ENCODE results near the gene HOXB3. TPM values are rescaled to one million over a fixed set of nuclear protein-coding genes. Genes with fewer than 3 reads are reported as not detected.
"Not testable (repeated sequence)": the region's sequence is repeated elsewhere in the genome, so short reads cannot be mapped to it uniquely, and the experiment has no call there.

Gene HOXB3
- total RNA-seq, 1 experiment from 2014 or later: not detected

DNA sequence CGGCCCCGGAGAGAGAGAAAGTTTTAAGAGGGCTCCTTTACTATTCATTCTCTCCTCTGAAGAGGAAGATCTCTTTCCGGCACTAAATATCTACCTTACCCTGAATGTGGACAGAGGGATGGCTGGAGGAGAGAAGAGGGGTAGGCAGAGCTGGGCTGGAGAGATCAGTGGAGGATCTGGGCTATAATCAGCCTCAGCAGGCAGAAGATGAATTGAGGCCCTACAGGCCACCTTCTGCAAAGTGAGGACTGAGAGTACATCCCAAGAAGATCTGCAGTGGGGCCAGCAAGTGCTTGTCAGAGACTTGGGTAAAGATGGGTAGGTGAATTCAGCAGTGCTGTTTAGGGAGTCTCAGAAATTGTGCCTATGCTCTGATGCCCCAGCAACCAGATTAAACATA is 52.7 kb downstream of the HOXB3 start:
- H4K8ac ChIP-seq (replicated peaks; ENCODE audit: insufficient read length, low read depth, low read length): no peak overlapping the region
- no peak overlapping the region for H3K4ac ChIP-seq (ENCODE audit: low read depth, low read length)
- Mint-ChIP-seq H3K27me3 (ENCODE audit: low read depth) (peaks cover 99% of the 10 kb centered on the region), H3K4me1 (peaks cover 5 to 16% of the 10 kb centered on the region in 2 experiments), H3K36me3 (ENCODE audit: insufficient read depth in 1 of 3, low read depth in 3 of 3) (no peaks in the 10 kb centered on the region; a peak in 1 of 7 replicates), H3K27ac (no peak overlapping the region), H3K9me3 (peaks cover 0 to 3% of the 10 kb centered on the region in 2 experiments; a peak in 2 of 5 replicates), H3K4me3 (no peak overlapping the region)
- no CpG with 5 or more reads among the region's 3 CpGs for WGBS (ENCODE audit: extremely low coverage, insufficient read length, low lambda C conversion rate)
- no peaks in the 10 kb centered on the region for H4K20me1 ChIP-seq (ENCODE audit: control insufficient read depth, insufficient read depth, insufficient read length)
- no peaks in the 10 kb centered on the region for H3K79me2 ChIP-seq (ENCODE audit: insufficient read depth, low read length)
- H3K9ac ChIP-seq (ENCODE audit: extremely low read depth, insufficient read length, low read length): no peak overlapping the region
- H2AK5ac ChIP-seq (ENCODE audit: insufficient read length, low read length): no peak overlapping the region
- peaks cover 33% of the 10 kb centered on the region for H3K27me3 ChIP-seq (ENCODE audit: insufficient read depth, low read length)
- no peaks in the 10 kb centered on the region for H3K79me1 ChIP-seq (ENCODE audit: insufficient read depth, low read depth, low read length, poor library complexity, severe bottlenecking)
- H3K9me3 ChIP-seq (ENCODE audit: control insufficient read depth, low read depth, low read length): no peaks in the 10 kb centered on the region
- no peak overlapping the region for H2BK120ac ChIP-seq (ENCODE audit: low read depth, low read length, poor library complexity, severe bottlenecking)
- no peak overlapping the region for H2BK20ac ChIP-seq (ENCODE audit: low read depth, low read length, poor library complexity, severe bottlenecking)
- DNase-seq: no peak
- H3K23me2 ChIP-seq (ENCODE audit: insufficient read length, low read depth, low read length, poor library complexity, severe bottlenecking): peaks cover 5% of the 10 kb centered on the region
- H2BK12ac ChIP-seq (ENCODE audit: insufficient read length, low read depth, low read length): no peak overlapping the region
- H3K27ac ChIP-seq (ENCODE audit: insufficient read length, low read depth, low read length): no peak overlapping the region
- H2BK15ac ChIP-seq (ENCODE audit: low read depth, low read length): no peak overlapping the region
- H3K18ac ChIP-seq (ENCODE audit: insufficient read length, low read depth, low read length): no peak overlapping the region
- H4K91ac ChIP-seq (ENCODE audit: insufficient read length, low read depth, low read length): no peak overlapping the region
- H4K5ac ChIP-seq (ENCODE audit: insufficient read length, low read depth, low read length): no peak overlapping the region
- H3K4me1 ChIP-seq (ENCODE audit: insufficient read depth, low read length): no peaks in the 10 kb centered on the region
- H3K4me2 ChIP-seq (ENCODE audit: insufficient read depth, insufficient read length, low read length): no peak overlapping the region
- H2AFZ ChIP-seq (ENCODE audit: low read length): no peak overlapping the region
- H3T11ph ChIP-seq (ENCODE audit: low read length): no peak overlapping the region
- TF ChIP-seq CTCF (conservative IDR thresholded peaks at IDR 0.05): no peak
- no peak overlapping the region for H2BK5ac ChIP-seq (ENCODE audit: insufficient read length, low read length)
- no peak overlapping the region for H3K23ac ChIP-seq (ENCODE audit: insufficient read length, low read depth, low read length)
- H3K14ac ChIP-seq (ENCODE audit: insufficient read depth, low read length): no peak overlapping the region
- no peak overlapping the region for H3K56ac ChIP-seq (ENCODE audit: insufficient read length, low read depth, low read length)

GRCh38 chr17:48535793-48536559 is 54.1 kb downstream of the HOXB3 start:
- not testable (repeated sequence) for H3K56ac ChIP-seq (ENCODE audit: insufficient read length, low read depth, low read length); H2AFZ ChIP-seq (ENCODE audit: low read length); H4K5ac ChIP-seq (ENCODE audit: insufficient read length, low read depth, low read length); H4K91ac ChIP-seq (ENCODE audit: insufficient read length, low read depth, low read length); H2AK5ac ChIP-seq (ENCODE audit: insufficient read length, low read length); H3K79me1 ChIP-seq (ENCODE audit: insufficient read depth, low read depth, low read length, poor library complexity, severe bottlenecking); H3K4me3 Mint-ChIP-seq; H3K23me2 ChIP-seq (ENCODE audit: insufficient read length, low read depth, low read length, poor library complexity, severe bottlenecking); H3K14ac ChIP-seq (ENCODE audit: insufficient read depth, low read length); H3K18ac ChIP-seq (ENCODE audit: insufficient read length, low read depth, low read length); DNase-seq; H2BK12ac ChIP-seq (ENCODE audit: insufficient read length, low read depth, low read length); H3K4ac ChIP-seq (ENCODE audit: low read depth, low read length); H3K27ac ChIP-seq (ENCODE audit: insufficient read length, low read depth, low read length); H2BK120ac ChIP-seq (ENCODE audit: low read depth, low read length, poor library complexity, severe bottlenecking); H3K79me2 ChIP-seq (ENCODE audit: insufficient read depth, low read length); H3K4me2 ChIP-seq (ENCODE audit: insufficient read depth, insufficient read length, low read length); H2BK5ac ChIP-seq (ENCODE audit: insufficient read length, low read length); H2BK15ac ChIP-seq (ENCODE audit: low read depth, low read length); H3K23ac ChIP-seq (ENCODE audit: insufficient read length, low read depth, low read length); H3K27ac Mint-ChIP-seq; H3T11ph ChIP-seq (ENCODE audit: low read length); H3K9me3 Mint-ChIP-seq; H4K20me1 ChIP-seq (ENCODE audit: control insufficient read depth, insufficient read depth, insufficient read length); H2BK20ac ChIP-seq (ENCODE audit: low read depth, low read length, poor library complexity, severe bottlenecking); H3K9me3 ChIP-seq (ENCODE audit: control insufficient read depth, low read depth, low read length); H4K8ac ChIP-seq (replicated peaks; ENCODE audit: insufficient read length, low read depth, low read length); H3K36me3 Mint-ChIP-seq (ENCODE audit: insufficient read depth in 1 of 3, low read depth in 3 of 3); H3K4me1 ChIP-seq (ENCODE audit: insufficient read depth, low read length); H3K9ac ChIP-seq (ENCODE audit: extremely low read depth, insufficient read length, low read length)
- WGBS (ENCODE audit: extremely low coverage, insufficient read length, low lambda C conversion rate): no CpG with 5 or more reads among the region's 9 CpGs
- H3K27me3 ChIP-seq (ENCODE audit: insufficient read depth, low read length): peaks cover 33% of the 10 kb centered on the region
- Mint-ChIP-seq H3K27me3 (ENCODE audit: low read depth) (peaks cover 99% of the 10 kb centered on the region), H3K4me1 (peaks cover 8 to 12% of the 10 kb centered on the region in 2 experiments)
